ENCODE measurements around the gene AURKAIP1. TPM values are rescaled to one million over a fixed set of nuclear protein-coding genes. Genes with fewer than 3 reads are reported as not detected.

Gene AURKAIP1
- total and polyA plus RNA-seq, 9 donors: 6.0 to 94.0 (median 73.2) TPM

- 89 to 90% (median 90%) methylated on average over 16 of the region's 16 CpGs for WGBS, 3 donors
- intact Hi-C loops (cut with DNase I): loop anchor here in 2 of 4 donors (10.0 kb wide), 2 partner anchors 127 to 263 kb away; partner anchors contain the start of gene C1orf159 (in 1 of the 2)
Observed at GRCh38 chr1:1377540-1378205, 2.7 kb upstream of the AURKAIP1 start.

GRCh38 chr1:1376551-1377226, 1.7 kb upstream of the AURKAIP1 start:
- intact Hi-C loops (cut with DNase I): loop anchor here in 2 of 4 donors (10.0 kb wide), 2 partner anchors 128 to 262 kb away; partner anchors contain the start of gene C1orf159 (in 1 of the 2)
- 85 to 87% (median 86%) methylated on average over 10 of the region's 10 CpGs for WGBS, 3 donors
- peaks cover 7% of the 10 kb centered on the region for H3K4me1 ChIP-seq (ENCODE audit: insufficient read depth)
- TF ChIP-seq POLR2A (IDR thresholded peaks at IDR 0.05): no peak
- no peak for TF ChIP-seq EP300 (IDR thresholded peaks at IDR 0.05)
- H3K27ac ChIP-seq: no peak overlapping the region
- H3K4me3 ChIP-seq: no peak overlapping the region
- no peaks in the 10 kb centered on the region for H3K9me3 ChIP-seq
- DNase-seq: no peak
- no peaks in the 10 kb centered on the region for H3K36me3 ChIP-seq
- H3K27me3 ChIP-seq: no peaks in the 10 kb centered on the region

More at GRCh38 chr1:1377540-1378205, 2.7 kb upstream of the AURKAIP1 start:
- Histone ChIP-seq H3K27me3 (no peaks in the 10 kb centered on the region), H3K4me3 (no peak overlapping the region), H3K4me1 (ENCODE audit: insufficient read depth) (peaks cover 7% of the 10 kb centered on the region), H3K9me3 (no peaks in the 10 kb centered on the region), H3K36me3 (no peaks in the 10 kb centered on the region), H3K27ac (no peak overlapping the region)
- DNase-seq: no peak
- TF ChIP-seq EP300 (IDR thresholded peaks at IDR 0.05) (no peak), CTCF (IDR thresholded peaks at IDR 0.05) (no peak), POLR2A (IDR thresholded peaks at IDR 0.05) (no peak)

DNA sequence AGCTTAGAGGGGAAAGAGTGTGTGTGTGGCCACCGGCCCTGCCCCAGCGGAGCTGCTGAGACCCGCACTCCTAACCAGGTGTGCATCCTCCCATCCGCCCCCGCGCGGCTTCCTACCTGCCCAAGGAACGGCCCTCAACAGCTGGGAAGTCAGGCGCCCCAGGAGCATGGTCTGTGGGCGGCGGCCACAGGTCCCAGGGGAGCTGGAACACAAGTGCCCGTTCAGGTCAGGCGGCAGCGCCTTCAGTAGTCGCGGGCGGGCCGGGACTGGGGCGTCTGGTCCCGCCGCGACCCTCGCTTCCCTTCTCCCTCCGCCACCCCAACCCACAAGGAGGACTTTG, 448 bp downstream of the AURKAIP1 start:
- Histone ChIP-seq H3K36me3 (no peaks in the 10 kb centered on the region), H3K27ac (peak overlapping the region; percentile 87 to 88), H3K4me3 (peak overlapping the region; percentile 100), H3K4me1 (ENCODE audit: insufficient read depth) (peaks cover 7% of the 10 kb centered on the region), H3K27me3 (no peaks in the 10 kb centered on the region), H3K9me3 (no peaks in the 10 kb centered on the region)
- DNase-seq: peak in 2 of 5 donors; percentile 28 to 65
- WGBS, 3 donors: 0 to 1% (median 1%) methylated on average over 22 to 24 of the region's 24 CpGs
- intact Hi-C loops (cut with DNase I): loop anchor here in 2 of 4 donors (10.0 kb wide), 2 partner anchors 130 to 260 kb away; partner anchors contain the start of gene C1orf159 (in 1 of the 2)
- TF ChIP-seq CTCF (IDR thresholded peaks at IDR 0.05): no peak
- no peak for TF ChIP-seq EP300 (IDR thresholded peaks at IDR 0.05)
- TF ChIP-seq POLR2A (IDR thresholded peaks at IDR 0.05): no peak

DNA sequence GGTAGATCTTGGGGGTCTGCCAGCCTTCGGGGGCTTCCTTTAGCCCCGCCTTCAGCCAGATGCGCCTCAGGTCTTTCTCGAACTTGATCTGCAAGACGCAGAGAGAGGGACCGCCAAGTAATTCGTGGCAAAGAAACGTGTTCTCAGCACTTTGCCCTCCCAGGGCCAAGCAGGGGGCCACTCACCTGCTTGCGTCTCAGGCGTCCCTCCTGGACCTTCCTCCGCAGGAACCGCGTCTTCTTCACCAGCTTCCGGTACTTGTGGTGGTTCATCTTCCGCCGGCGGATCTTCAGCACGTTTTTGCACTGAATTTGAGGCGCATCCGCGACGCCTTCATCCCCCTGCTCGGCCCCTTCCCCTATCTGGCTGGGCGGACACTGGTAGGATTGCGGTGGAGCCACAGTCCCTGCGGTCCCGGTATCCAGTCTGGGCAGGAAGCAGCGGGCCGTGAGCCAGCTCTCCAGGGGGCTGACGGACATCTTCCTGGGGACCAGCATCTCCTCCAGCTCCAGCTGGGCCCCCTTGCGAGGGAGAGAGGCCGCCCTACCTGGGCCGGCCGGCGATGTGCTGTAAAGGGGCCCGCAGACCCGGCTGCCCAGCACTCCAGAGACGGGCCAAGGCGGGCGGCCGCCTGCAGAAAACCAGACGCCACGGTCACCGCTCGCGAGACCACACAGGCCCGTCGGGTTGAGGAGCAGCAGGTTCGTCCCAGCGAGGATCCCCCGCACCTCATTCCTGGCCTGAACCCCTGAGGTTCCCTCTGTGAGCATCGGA, 1.0 kb downstream of the AURKAIP1 start:
- H3K4me3 ChIP-seq: peak overlapping the region; percentile 100
- peak overlapping the region in 1 of 2 donors; percentile 88 for H3K27ac ChIP-seq
- no peak for TF ChIP-seq CTCF (IDR thresholded peaks at IDR 0.05)
- no peak for TF ChIP-seq EP300 (IDR thresholded peaks at IDR 0.05)
- TF ChIP-seq POLR2A (IDR thresholded peaks at IDR 0.05): no peak
- intact Hi-C loops (cut with DNase I): loop anchor here in 2 of 4 donors (10.0 kb wide), 2 partner anchors 131 to 259 kb away; partner anchors contain the start of gene C1orf159 (in 1 of the 2)
- H3K9me3 ChIP-seq: no peaks in the 10 kb centered on the region
- WGBS, 3 donors: 43 to 45% (median 45%) methylated on average over 51 to 52 of the region's 52 CpGs
- no peaks in the 10 kb centered on the region for H3K36me3 ChIP-seq
- DNase-seq: peak in 4 of 5 donors; percentile 35 to 64 (median 58)
- peaks cover 7% of the 10 kb centered on the region for H3K4me1 ChIP-seq (ENCODE audit: insufficient read depth)
- H3K27me3 ChIP-seq: no peaks in the 10 kb centered on the region

Data from ovary (tissue), 9 donors.